Esophagus muscularis mucosa (tissue), 4 donors: ENCODE measurements around the gene GMPR. TPM values are rescaled to one million over a fixed set of nuclear protein-coding genes. Genes with fewer than 3 reads are reported as not detected.

ENCODE experiments used
- DNase-seq: peaks from one replicate; pipeline ENCODE4 v3.0.0-alpha.2; 2017; ENCODE audit errors: extremely low spot score
- H3K27ac ChIP-seq, 4 donors: fragments of 200-600 bp; sonication (generic); replicated peaks in 1 of 4; 1 replicate in 3 of 4; 2 replicates in 1 of 4; pipeline ENCODE4 v1.5.1; 2016 to 2019; ENCODE audit warnings: mild to moderate bottlenecking in 1 of 4
- H3K27me3 ChIP-seq, 4 donors: fragments of 200-600 bp; sonication (generic); one replicate each; pipeline versions ENCODE4 v1.5.1 to v1.6.0; 2016 to 2019
- H3K36me3 ChIP-seq, 4 donors: fragments of 200-600 bp; sonication (generic); one replicate each; pipeline ENCODE4 v1.5.1; 2016 to 2019
- H3K4me1 ChIP-seq, 4 donors: fragments of 200-600 bp; sonication (generic); one replicate each; pipeline ENCODE4 v1.5.1; 2016 to 2019
- H3K4me3 ChIP-seq, 4 donors: fragments of 200-600 bp; sonication (generic); 1 replicate in 2 of 4; 2 replicates in 2 of 4; pipeline ENCODE4 v1.5.1; 2016 to 2019; ENCODE audit warnings: mild to moderate bottlenecking in 4 of 4, moderate library complexity in 1 of 4
- H3K9me3 ChIP-seq, 4 donors: fragments of 200-600 bp; sonication (generic); 1 replicate in 3 of 4; 2 replicates in 1 of 4; pipeline ENCODE4 v1.5.1; 2016 to 2019
- EP300 ChIP-seq: sonication (generic); formaldehyde crosslinking; IDR thresholded peaks from one replicate; pipeline ENCODE4 v1.6.1; 2017; ENCODE audit warnings: antibody characterized with exemption
- POLR2A ChIP-seq: fragments of 450-650 bp; IDR thresholded peaks from one replicate; pipeline ENCODE4 v1.6.1; 2017; ENCODE audit warnings: antibody characterized with exemption, moderate library complexity, mild to moderate bottlenecking, low read depth
- POLR2AphosphoS5 ChIP-seq, 2 donors: sonication (generic); formaldehyde crosslinking; IDR thresholded peaks; one replicate each; pipeline ENCODE4 v1.6.1; 2017; ENCODE audit warnings: antibody characterized with exemption in 2 of 2
- WGBS: methylation state at CpG from one replicate; pipeline ENCODE4 v1.1.5; 2018; 5-methylcytosine and 5-hydroxymethylcytosine counted together
- intact Hi-C: fragments of 100-400 bp; cut with DNase I; formaldehyde crosslinking; loops from one replicate; pipeline ENCODE4 v1.15.1; 2023
- total RNA-seq, 4 donors: library from RNA; depleted of rRNA; stranded (reverse); fragments of >200 nt; gene quantifications; one replicate each; pipeline versions ENCODE4 v1.1.0 to v1.2.1, GENCODE V29; 2016
- TF ChIP-seq, protein P1 (sequence below), 3 experiments: fragments of 200-600 bp in 2 of 3; fragments of 450-650 bp in 1 of 3; sonication (generic) in 2 of 3; IDR thresholded peaks; one replicate each; pipeline ENCODE4 v1.5.1; 2017 to 2019; ENCODE audit warnings: antibody characterized with exemption in 3 of 3, mild to moderate bottlenecking in 2 of 3, moderate library complexity in 1 of 3

Gene GMPR
- total RNA-seq, 4 donors from 2014 or later, result 32.8 to 69.7 (median 52.0) TPM

DNA sequence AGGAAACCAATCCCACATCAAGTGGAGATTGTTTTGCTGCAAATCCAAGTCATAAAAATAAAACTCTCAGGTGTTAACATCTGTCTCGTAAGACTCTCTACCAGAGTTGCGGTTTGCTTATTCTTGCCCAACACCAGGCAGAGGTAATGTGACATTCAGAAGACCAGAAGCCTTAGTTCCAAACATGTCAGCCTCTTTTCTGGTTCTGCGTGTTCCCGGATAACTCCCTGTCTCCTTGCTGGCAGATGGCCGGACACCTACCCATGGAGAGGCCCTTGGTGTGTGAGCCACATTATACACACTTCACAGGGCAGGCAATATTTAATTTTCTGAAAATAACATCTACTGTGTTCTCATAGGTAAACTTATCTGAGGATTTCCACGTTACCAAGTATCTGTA, 73.4 kb downstream of the GMPR start:
- no peaks in the 10 kb centered on the region for H3K9me3 ChIP-seq
- peaks cover under 1 to 5% (median 2%) of the 10 kb centered on the region in 4 donors for H3K4me1 ChIP-seq
- no peak overlapping the region for H3K4me3 ChIP-seq
- intact Hi-C loops, result no loop called here
- H3K27ac ChIP-seq, result no peak overlapping the region
- H3K36me3 ChIP-seq, result peaks cover 0 to 8% (median 0%) of the 10 kb centered on the region in 4 donors
- no peak for DNase-seq
- H3K27me3 ChIP-seq, result no peaks in the 10 kb centered on the region
- 96% methylated on average over 6 of the region's 6 CpGs for WGBS
- TF ChIP-seq, protein P1, sequence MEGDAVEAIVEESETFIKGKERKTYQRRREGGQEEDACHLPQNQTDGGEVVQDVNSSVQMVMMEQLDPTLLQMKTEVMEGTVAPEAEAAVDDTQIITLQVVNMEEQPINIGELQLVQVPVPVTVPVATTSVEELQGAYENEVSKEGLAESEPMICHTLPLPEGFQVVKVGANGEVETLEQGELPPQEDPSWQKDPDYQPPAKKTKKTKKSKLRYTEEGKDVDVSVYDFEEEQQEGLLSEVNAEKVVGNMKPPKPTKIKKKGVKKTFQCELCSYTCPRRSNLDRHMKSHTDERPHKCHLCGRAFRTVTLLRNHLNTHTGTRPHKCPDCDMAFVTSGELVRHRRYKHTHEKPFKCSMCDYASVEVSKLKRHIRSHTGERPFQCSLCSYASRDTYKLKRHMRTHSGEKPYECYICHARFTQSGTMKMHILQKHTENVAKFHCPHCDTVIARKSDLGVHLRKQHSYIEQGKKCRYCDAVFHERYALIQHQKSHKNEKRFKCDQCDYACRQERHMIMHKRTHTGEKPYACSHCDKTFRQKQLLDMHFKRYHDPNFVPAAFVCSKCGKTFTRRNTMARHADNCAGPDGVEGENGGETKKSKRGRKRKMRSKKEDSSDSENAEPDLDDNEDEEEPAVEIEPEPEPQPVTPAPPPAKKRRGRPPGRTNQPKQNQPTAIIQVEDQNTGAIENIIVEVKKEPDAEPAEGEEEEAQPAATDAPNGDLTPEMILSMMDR (IDR thresholded peaks at IDR 0.05), result no peak
- no peak for TF ChIP-seq POLR2AphosphoS5 (IDR thresholded peaks at IDR 0.05)
- no peak for TF ChIP-seq POLR2A
- no peak for TF ChIP-seq EP300

DNA sequence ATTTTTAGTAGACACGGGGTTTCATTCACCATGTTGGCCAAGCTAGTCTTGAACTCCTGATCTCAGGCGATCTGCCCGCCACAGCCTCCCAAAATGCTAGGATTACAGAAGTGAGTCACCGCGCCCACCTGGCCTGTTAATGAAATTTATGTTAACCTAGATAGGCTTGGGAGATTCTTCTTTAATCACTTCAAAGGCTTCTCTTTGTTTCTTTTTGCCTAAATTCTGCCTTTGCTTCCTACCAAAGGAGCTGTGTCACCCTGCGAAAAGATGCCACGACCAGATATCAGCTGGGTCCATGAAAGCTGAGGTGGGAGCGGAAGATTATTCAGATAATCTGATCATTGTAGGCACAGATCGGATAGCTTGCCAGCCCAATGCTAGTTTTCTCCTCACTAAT, 75.3 kb downstream of the GMPR start:
- peaks cover 14 to 18% (median 16%) of the 10 kb centered on the region in 4 donors for H3K4me1 ChIP-seq
- DNase-seq, result no peak
- 97% methylated on average over 9 of the region's 9 CpGs for WGBS
- intact Hi-C loops, result no loop called here
- TF ChIP-seq EP300 (no peak), POLR2AphosphoS5 (IDR thresholded peaks at IDR 0.05) (no peak), POLR2A (no peak)
- TF ChIP-seq, protein P1 (IDR thresholded peaks at IDR 0.05), result no peak
- H3K4me3 ChIP-seq, result no peak overlapping the region
- H3K9me3 ChIP-seq, result no peaks in the 10 kb centered on the region
- no peak overlapping the region for H3K27ac ChIP-seq
- H3K27me3 ChIP-seq, result no peaks in the 10 kb centered on the region
- H3K36me3 ChIP-seq, result peaks cover 0 to 8% (median 0%) of the 10 kb centered on the region in 4 donors

DNA sequence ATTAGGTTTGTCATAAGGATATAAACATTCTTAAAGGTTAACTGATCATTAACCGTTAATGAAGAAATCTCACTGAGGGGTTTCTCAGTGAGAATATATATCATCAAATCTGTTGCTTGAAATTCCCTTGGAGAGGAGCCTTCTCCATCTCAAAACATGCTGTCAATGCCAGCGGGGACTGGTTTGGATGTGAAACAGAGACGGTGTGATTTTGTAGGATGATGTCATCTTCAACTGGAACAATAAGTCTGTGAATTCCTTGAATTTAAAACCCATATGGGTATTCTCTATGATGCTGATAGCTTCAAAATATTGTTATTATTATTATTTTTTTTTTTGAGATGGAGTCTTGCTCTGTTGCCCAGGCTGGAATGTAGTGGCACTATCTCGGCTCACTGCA, 75.9 kb downstream of the GMPR start:
- no peaks in the 10 kb centered on the region for H3K9me3 ChIP-seq
- no peak overlapping the region for H3K4me3 ChIP-seq
- WGBS, result 84% methylated on average over 4 of the region's 4 CpGs
- peaks cover 0 to 6% (median 0%) of the 10 kb centered on the region in 4 donors for H3K36me3 ChIP-seq
- peaks cover 20 to 24% (median 22%) of the 10 kb centered on the region in 4 donors for H3K4me1 ChIP-seq
- no peak overlapping the region for H3K27ac ChIP-seq
- TF ChIP-seq EP300, result no peak
- TF ChIP-seq POLR2A, result no peak
- no peak for TF ChIP-seq POLR2AphosphoS5 (IDR thresholded peaks at IDR 0.05)
- TF ChIP-seq, protein P1 (IDR thresholded peaks at IDR 0.05), result no peak
- DNase-seq, result no peak
- no peaks in the 10 kb centered on the region for H3K27me3 ChIP-seq
- intact Hi-C loops, result no loop called here

DNA sequence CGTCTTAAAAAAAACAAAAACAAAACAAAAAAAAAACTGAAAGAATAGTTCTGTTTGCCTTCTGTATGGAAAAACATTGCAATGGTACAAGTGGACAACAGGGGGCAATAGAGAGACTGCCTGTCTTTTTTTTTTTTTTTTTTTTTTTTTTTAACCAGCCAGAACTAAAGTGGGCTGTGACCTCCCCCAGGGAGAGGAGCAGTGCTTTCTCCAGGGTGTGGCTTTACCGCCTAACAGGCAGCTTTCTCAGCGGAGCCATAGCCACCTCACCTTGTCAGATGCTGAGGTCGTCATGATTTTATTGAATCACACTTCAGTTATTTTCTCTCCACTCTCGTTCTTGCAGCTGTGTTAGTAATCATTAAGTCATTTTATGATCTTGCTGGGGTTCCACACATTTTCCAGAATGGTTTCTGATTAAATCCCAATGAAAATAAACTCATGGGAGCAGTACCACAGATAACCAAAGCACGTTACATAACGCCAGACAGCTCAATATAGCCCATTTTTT, 78.4 kb downstream of the GMPR start:
- H3K27ac ChIP-seq, result no peak overlapping the region
- H3K4me1 ChIP-seq, result peaks cover 45 to 49% (median 46%) of the 10 kb centered on the region in 4 donors
- no peak for DNase-seq
- H3K9me3 ChIP-seq, result no peaks in the 10 kb centered on the region
- WGBS, result 67% methylated on average over 7 of the region's 7 CpGs
- intact Hi-C loops, result no loop called here
- no peaks in the 10 kb centered on the region for H3K27me3 ChIP-seq
- H3K4me3 ChIP-seq, result no peak overlapping the region
- H3K36me3 ChIP-seq, result no peaks in the 10 kb centered on the region
- TF ChIP-seq, protein P1 (IDR thresholded peaks at IDR 0.05), result peak; percentile 53 to 74 (median 66)
- TF ChIP-seq POLR2A (no peak), POLR2AphosphoS5 (IDR thresholded peaks at IDR 0.05) (no peak), EP300 (no peak)

DNA sequence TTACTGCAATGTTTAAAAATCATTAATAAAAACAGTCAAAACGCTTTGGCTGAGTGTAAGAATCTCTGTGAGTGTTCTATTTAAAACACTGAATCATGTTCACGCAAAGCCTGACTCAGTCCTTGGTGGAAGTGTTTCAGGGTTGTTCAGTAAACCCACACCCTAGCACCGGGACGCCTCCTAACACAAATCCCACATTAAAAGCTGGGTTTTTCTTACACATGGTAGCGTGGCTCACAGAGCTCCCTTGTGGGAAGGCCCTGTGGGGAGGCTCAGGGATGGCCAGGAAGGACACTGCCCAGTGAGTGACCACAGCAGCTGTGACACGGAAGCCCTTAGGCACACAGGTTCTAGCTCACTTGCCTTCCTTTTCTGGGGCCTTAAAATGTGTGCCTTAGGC, 80.2 kb downstream of the GMPR start:
- Histone ChIP-seq H3K4me3 (no peak overlapping the region), H3K27me3 (no peaks in the 10 kb centered on the region), H3K4me1 (peaks cover 62 to 64% (median 63%) of the 10 kb centered on the region in 4 donors), H3K9me3 (no peaks in the 10 kb centered on the region), H3K36me3 (no peaks in the 10 kb centered on the region), H3K27ac (peak overlapping the region; percentile 57 to 85 (median 81))
- 50% methylated on average over 6 of the region's 6 CpGs for WGBS
- intact Hi-C loops, result no loop called here
- TF ChIP-seq POLR2A, result no peak
- TF ChIP-seq POLR2AphosphoS5 (IDR thresholded peaks at IDR 0.05), result peak in 1 of 2 donors; percentile 30
- TF ChIP-seq EP300, result no peak
- TF ChIP-seq, protein P1 (IDR thresholded peaks at IDR 0.05), result no peak
- DNase-seq, result no peak
